HK-2 (cell line): ENCODE data around the gene SCN4B.

Experiments
- DNase-seq: peaks from one replicate; pipeline ENCODE4 v3.0.0-alpha.2; 2018; ENCODE audit not compliant: unreplicated experiment

The SCN4B gene

GRCh38 chr11:118129471-118130172 lies 23.0 kb downstream of the SCN4B start:
- no peak for DNase-seq

DNA sequence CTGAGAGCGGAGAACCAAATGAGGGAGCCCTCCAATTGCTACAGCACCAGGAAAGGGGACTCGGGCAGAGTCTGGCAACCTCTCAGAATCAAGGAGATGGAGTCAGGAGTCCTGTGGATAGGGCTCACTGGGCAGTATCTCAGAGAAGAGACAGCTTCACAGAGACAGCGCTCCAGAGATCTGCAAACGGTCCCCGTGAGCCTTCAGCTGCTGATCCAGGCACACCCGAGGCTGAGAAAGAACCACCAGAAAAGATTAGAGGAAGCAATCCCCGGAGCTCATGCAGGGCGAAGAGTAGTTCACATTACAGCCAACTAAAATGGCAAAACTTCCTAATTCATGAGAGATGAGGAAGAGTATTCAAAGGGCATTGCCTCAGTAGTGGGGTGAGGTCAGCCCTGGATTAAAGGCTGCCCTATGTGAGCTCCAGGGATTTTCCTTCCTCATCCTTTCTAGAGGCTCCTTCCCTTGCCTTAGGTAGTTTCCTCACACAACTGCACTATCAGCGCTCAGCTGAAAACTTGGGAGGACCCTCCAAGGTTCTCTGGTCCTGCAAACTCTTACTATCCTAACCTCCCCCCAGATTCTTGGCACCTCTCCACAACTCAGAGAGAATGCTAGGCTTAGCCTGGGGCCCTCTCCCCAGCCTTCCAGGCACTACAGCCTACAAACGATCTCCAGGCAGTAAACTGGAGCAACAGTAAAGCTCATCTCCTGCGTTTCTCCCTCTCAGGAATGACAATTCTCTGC lies 23.7 kb downstream of the SCN4B start:
- no peak for DNase-seq

DNA sequence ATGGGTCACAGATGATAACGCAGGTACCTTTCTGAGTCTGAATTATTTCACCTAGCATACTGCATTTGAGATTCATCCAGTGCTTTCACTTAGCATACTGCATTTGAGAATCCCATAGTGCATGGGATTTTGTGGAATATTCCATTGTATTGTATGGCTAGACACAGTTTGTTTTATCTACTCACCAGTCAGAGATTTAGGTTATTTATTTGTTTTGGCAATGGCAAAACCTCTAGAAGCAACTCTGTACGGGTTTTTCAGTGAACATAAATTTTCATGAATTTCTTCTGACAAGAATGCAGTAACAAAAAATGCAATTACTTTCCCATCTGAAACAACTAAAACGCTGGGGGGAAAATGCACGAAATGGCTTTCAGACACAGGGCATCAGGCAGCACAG lies 24.3 kb downstream of the SCN4B start:
- no peak for DNase-seq

GRCh38 chr11:118126082-118126838 lies 26.4 kb downstream of the SCN4B start:
- peak; percentile 11 for DNase-seq

GRCh38 chr11:118124929-118125535 lies 27.6 kb downstream of the SCN4B start:
- no peak for DNase-seq

GRCh38 chr11:118120793-118121192 lies 31.8 kb downstream of the SCN4B start:
- DNase-seq: no peak

DNA sequence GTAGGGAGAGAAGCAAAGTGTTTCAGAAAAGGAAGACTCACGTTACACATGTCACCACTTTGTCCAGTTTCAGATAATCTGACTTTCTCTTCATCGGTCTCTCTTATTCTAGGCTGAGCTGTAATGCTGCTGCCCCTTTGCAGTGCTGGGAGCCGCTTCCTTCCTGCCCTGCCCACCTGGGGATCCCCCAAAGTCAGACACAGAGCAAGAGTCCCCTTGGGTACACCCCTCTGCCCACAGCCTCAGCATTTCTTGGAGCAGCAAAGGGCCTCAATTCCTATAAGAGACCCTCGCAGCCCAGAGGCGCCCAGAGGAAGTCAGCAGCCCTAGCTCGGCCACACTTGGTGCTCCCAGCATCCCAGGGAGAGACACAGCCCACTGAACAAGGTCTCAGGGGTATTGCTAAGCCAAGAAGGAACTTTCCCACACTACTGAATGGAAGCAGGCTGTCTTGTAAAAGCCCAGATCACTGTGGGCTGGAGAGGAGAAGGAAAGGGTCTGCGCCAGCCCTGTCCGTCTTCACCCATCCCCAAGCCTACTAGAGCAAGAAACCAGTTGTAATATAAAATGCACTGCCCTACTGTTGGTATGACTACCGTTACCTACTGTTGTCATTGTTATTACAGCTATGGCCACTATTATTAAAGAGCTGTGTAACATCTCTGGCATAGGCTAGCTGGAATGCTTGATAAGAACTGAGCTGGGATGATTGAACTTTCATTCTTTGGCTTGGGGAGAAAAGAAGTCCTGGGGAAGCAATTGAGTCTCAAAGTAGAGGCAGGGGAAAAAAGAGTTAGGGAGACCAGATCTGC lies 34.6 kb downstream of the SCN4B start:
- DNase-seq: no peak

DNA sequence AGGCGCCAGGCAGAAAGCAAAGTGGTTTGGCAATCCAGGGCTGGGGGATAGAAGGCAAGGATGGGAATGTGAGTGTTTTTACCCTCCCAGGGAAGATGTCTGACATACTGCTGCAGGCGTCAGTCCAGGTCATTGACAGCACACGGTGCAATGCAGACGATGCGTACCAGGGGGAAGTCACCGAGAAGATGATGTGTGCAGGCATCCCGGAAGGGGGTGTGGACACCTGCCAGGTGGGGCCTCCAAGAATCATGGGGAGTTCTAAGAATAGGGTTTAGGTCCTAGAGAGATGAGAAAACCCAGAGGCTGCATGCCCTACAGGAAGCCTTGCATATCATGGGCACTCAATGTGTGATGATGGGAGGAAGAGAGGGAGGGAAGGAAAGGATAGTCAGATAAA lies 37.6 kb downstream of the SCN4B start:
- no peak for DNase-seq

DNA sequence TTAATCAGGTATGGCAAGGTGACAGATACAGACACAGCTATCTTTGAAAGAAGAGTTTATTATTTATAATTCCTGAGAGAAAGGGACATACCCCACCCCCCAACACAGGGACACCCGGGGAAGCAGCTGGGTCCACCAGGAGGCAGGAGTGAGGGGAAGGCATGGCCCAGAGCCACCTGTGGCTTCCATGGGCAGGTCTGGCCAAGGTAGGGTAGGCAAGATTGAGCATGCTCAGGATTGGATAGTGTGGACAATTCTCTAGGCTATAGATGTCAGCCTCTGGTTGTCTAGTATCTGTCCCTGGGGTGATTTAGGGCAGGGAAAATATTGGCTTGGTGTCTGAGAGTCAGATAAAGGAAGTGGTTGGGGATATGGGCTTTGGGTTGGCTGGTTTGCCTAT lies 38.4 kb downstream of the SCN4B start:
- DNase-seq: no peak

GRCh38 chr11:118112711-118113430 lies 39.8 kb downstream of the SCN4B start:
- DNase-seq: no peak

DNA sequence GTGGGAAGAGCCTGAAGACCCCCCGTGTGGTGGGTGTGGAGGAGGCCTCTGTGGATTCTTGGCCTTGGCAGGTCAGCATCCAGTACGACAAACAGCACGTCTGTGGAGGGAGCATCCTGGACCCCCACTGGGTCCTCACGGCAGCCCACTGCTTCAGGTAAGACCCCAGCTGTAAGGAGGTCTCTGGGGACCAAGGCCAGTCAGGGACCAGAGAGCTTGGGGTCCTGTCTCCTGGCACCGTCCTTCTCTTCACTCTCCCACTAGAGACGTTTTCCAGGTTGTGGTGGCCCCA lies 40.9 kb downstream of the SCN4B start:
- no peak for DNase-seq

GRCh38 chr11:118111019-118111743 lies 41.4 kb downstream of the SCN4B start:
- no peak for DNase-seq

GRCh38 chr11:118109231-118109630 lies 43.4 kb downstream of the SCN4B start:
- no peak for DNase-seq

DNA sequence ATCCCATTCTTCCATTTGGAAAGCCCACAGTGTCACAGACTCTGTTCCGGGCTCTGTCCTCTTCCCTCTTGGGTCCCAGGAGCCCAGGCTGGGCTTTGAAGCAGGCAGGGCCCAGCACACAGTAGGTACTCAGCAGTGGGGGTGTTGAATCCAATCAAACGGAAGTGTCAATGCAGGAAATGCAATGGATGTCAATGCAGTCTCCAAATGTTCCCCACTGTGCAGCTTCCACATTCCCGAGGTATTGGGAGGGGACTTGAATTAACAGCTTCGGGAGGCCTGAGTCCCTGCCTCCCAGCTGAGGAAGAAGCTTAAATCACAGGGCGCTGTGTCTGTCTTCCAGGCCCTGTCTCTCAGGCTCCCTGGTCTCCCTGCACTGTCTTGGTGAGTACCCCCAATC lies 44.1 kb downstream of the SCN4B start:
- no peak for DNase-seq

- DNase-seq: no peak
Observed at GRCh38 chr11:118106789-118107335, 45.8 kb downstream of the SCN4B start.

- DNase-seq: no peak
Observed at GRCh38 chr11:118105657-118106305, 46.8 kb downstream of the SCN4B start.

DNA sequence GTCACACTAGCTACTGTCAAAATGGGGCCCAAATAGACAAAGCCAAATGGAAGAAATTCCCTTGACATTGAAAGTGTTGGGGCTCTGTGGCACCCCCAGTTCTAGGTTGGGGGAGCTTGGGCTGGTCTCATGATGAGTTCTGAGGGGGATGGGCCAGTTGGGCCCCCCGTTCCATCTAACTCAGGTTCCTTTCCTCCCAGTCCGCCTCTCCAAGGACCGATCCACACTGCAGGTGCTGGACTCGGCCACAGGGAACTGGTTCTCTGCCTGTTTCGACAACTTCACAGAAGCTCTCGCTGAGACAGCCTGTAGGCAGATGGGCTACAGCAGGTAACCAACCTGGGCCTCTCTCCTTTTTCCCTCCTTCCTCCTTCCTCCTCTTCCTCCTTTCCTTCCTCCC lies 48.1 kb downstream of the SCN4B start:
- no peak for DNase-seq

GRCh38 chr11:118102721-118103261 lies 49.8 kb downstream of the SCN4B start:
- DNase-seq: no peak

DNA sequence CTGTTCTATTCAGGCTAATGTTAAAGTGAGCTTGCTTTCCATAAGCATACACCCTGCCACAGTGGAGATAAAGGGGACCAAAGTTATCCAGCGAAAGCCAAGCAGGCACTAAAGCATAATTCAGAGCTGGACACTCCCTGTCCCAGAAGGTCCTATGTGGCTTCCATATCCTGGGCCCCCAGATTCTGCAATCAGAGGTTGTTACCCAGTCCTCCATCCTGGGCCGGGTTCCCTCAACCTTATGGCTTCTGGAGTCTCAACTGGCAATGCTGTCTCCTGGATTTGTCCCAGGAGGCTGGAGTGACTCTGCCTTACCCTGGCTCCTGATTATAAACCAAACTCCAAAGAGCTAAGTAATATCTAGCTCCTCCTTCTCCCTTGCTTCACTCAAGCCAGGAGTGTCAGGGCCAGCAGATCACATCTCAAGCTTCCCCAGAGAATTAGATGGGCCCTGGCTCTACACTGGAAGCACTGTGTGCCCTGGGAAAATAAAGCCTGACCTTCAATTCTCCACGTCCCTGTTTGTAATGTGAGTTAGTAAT lies 51.9 kb downstream of the SCN4B start:
- no peak for DNase-seq
